T-cell (primary cell): ENCODE data around the gene NR0B2. TPM values are rescaled to one million over a fixed set of nuclear protein-coding genes. Genes with fewer than 3 reads are reported as not detected.

ENCODE experiments used
- ATAC-seq, 4 experiments: fragments of 200-7000 bp in 3 of 4; fragments of 150-1000 bp in 1 of 4; cut with Tn5 transposase; replicated peaks in 1 of 4; 1 replicate in 3 of 4; 2 replicates in 1 of 4; pipeline ENCODE4 v1.10.0; 2021; ENCODE audit warnings: moderate library complexity in 3 of 4, mild to moderate bottlenecking in 2 of 4, moderate number of reproducible peaks in 1 of 4
- CTCF ChIA-PET, 2 donors: fragments of 300-600 bp; sonication (Branson Sonifier 250); formaldehyde crosslinking; loops; one replicate each; lab custom pipeline; 2022; ENCODE audit warnings: antibody characterized with exemption in 2 of 2; lab: Charles Lee
- POLR2A ChIA-PET, 2 donors: fragments of 300-600 bp; sonication (Branson Sonifier 250); formaldehyde crosslinking; loops; one replicate each; lab custom pipeline; 2022; ENCODE audit warnings: antibody characterized with exemption in 2 of 2; lab: Charles Lee
- DNase-seq, 35 experiments: peaks; one replicate each; pipeline versions ENCODE4 v3.0.0 to v3.0.0-alpha.2; 2013 to 2023
- H3K27ac ChIP-seq: one replicate; pipeline ENCODE4 v1.5.1; 2013; ENCODE audit warnings: low read length
- H3K27me3 ChIP-seq, 2 experiments: replicated peaks in 1 of 2; 1 replicate in 1 of 2; 2 replicates in 1 of 2; pipeline versions ENCODE4 v1.6.1 to v1.7.0; 2013; ENCODE audit warnings: low read length in 1 of 2, mixed read lengths in 1 of 2; ENCODE audit not compliant: control insufficient read depth in 2 of 2, insufficient read depth in 2 of 2; ENCODE audit errors: extremely low read depth in 1 of 2
- H3K36me3 ChIP-seq, 2 donors: 1 replicate in 1 of 2; 2 replicates in 1 of 2; pipeline versions ENCODE4 v1.6.1 to v1.7.0; 2013; ENCODE audit warnings: low read length in 1 of 2; ENCODE audit not compliant: control insufficient read depth in 2 of 2, insufficient read depth in 1 of 2; ENCODE audit errors: extremely low read depth in 1 of 2
- H3K4me1 ChIP-seq, 2 experiments: 1 replicate in 1 of 2; 2 replicates in 1 of 2; pipeline versions ENCODE4 v1.6.1 to v1.7.0; 2013; ENCODE audit warnings: low read length in 2 of 2, mixed read lengths in 1 of 2; ENCODE audit not compliant: insufficient read depth in 2 of 2, control insufficient read depth in 1 of 2; ENCODE audit errors: extremely low read depth in 1 of 2
- H3K4me3 ChIP-seq, 2 donors: 1 replicate in 1 of 2; 2 replicates in 1 of 2; pipeline versions ENCODE4 v1.5.1 to v1.7.0; 2013; ENCODE audit warnings: mild to moderate bottlenecking in 2 of 2, low read length in 1 of 2, moderate library complexity in 1 of 2; ENCODE audit not compliant: control insufficient read depth in 1 of 2; ENCODE audit errors: extremely low read depth in 1 of 2
- H3K9me3 ChIP-seq: 2 replicates; pipeline ENCODE4 v1.7.0; 2013
- H3K27ac Mint-ChIP-seq, 2 donors: one replicate each; pipeline ENCODE4 v1.8.0; 2020 to 2021; ENCODE audit warnings: mild to moderate bottlenecking in 2 of 2, mixed read lengths in 2 of 2
- H3K27me3 Mint-ChIP-seq, 2 donors: one replicate each; pipeline ENCODE4 v1.8.0; 2021 to 2022; ENCODE audit warnings: mixed read lengths in 2 of 2
- H3K36me3 Mint-ChIP-seq: one replicate; pipeline ENCODE4 v1.8.0; 2021; ENCODE audit warnings: mixed read lengths
- H3K4me1 Mint-ChIP-seq, 3 donors: one replicate each; pipeline ENCODE4 v1.8.0; 2020 to 2022; ENCODE audit warnings: mixed read lengths in 3 of 3, mild to moderate bottlenecking in 1 of 3
- H3K4me3 Mint-ChIP-seq, 3 donors: one replicate each; pipeline ENCODE4 v1.8.0; 2020 to 2022; ENCODE audit warnings: mild to moderate bottlenecking in 3 of 3, mixed read lengths in 3 of 3, moderate library complexity in 3 of 3
- H3K9me3 Mint-ChIP-seq, 3 donors: one replicate each; pipeline ENCODE4 v1.8.0; 2020 to 2022; ENCODE audit warnings: mixed read lengths in 3 of 3
- WGBS: methylation state at CpG from one replicate; pipeline ENCODE4 v1.1.5; 2013; ENCODE audit warnings: missing lambda C conversion rate; ENCODE audit not compliant: insufficient coverage; 5-methylcytosine and 5-hydroxymethylcytosine counted together
- total RNA-seq, 35 experiments: library from RNA in 6 of 35; stranded (reverse) in 6 of 35; fragments of 120-200 nt in 1 of 35; gene quantifications; one replicate each; pipeline versions ENCODE4 v1.2.1 to v1.2.4 and lab custom pipeline; 2013 to 2026

The NR0B2 gene
- total RNA-seq, 5 donors from 2014 or later (not counting 1 experiment from before 2014, with no cell fraction given) = not detected

- ChIA-PET CTCF (no interaction called here), POLR2A (no interaction called here)
- H3K27me3 ChIP-seq = no peaks in the 10 kb centered on the region
- no peak overlapping the region for H3K27ac ChIP-seq
- H3K36me3 ChIP-seq = peaks cover 6 to 60% of the 10 kb centered on the region in 2 donors
- no peak for ATAC-seq
- Mint-ChIP-seq H3K27me3 (no peaks in the 10 kb centered on the region), H3K4me3 (no peak overlapping the region), H3K27ac (no peak overlapping the region), H3K4me1 (peaks cover 0 to 2% (median 1%) of the 10 kb centered on the region in 3 donors), H3K36me3 (peaks cover 42% of the 10 kb centered on the region), H3K9me3 (no peaks in the 10 kb centered on the region)
- WGBS = 96% methylated on average over 7 of the region's 12 CpGs
- no peak overlapping the region for H3K4me3 ChIP-seq
- DNase-seq = no peak
- H3K4me1 ChIP-seq = peaks cover 0 to 3% of the 10 kb centered on the region in 2 experiments
- no peaks in the 10 kb centered on the region for H3K9me3 ChIP-seq
These were observed 28.9 kb upstream of the NR0B2 start for GRCh38 chr1:26942656-26943055.

GRCh38 chr1:26941311-26941710, 27.5 kb upstream of the NR0B2 start:
- no peak overlapping the region for H3K27ac Mint-ChIP-seq

GRCh38 chr1:26938659-26939025, 24.9 kb upstream of the NR0B2 start:
- no peak overlapping the region for H3K4me3 Mint-ChIP-seq
- no peak overlapping the region for H3K27ac ChIP-seq

More at GRCh38 chr1:26941311-26941710, 27.5 kb upstream of the NR0B2 start:
- Histone ChIP-seq H3K27me3 (no peaks in the 10 kb centered on the region), H3K36me3 (peaks cover 2 to 62% of the 10 kb centered on the region in 2 donors), H3K4me3 (no peak overlapping the region), H3K4me1 (peaks cover 0 to 3% of the 10 kb centered on the region in 2 experiments), H3K9me3 (no peaks in the 10 kb centered on the region), H3K27ac (no peak overlapping the region)
- Mint-ChIP-seq H3K4me3 (no peak overlapping the region), H3K36me3 (peaks cover 37% of the 10 kb centered on the region), H3K4me1 (peaks cover 0 to 2% (median 1%) of the 10 kb centered on the region in 3 donors), H3K9me3 (no peaks in the 10 kb centered on the region), H3K27me3 (no peaks in the 10 kb centered on the region)
- ATAC-seq (no peak), DNase-seq (no peak)
- ChIA-PET CTCF (no interaction called here), POLR2A (no interaction called here)
- 98% methylated on average over 8 of the region's 10 CpGs for WGBS

GRCh38 chr1:26938004-26938658, 24.4 kb upstream of the NR0B2 start:
- Histone ChIP-seq H3K9me3 (no peaks in the 10 kb centered on the region), H3K27ac (no peak overlapping the region), H3K4me3 (no peak overlapping the region), H3K36me3 (peaks cover 0 to 38% of the 10 kb centered on the region in 2 donors), H3K4me1 (peaks cover 0 to 3% of the 10 kb centered on the region in 2 experiments), H3K27me3 (no peaks in the 10 kb centered on the region)
- ATAC-seq = no peak
- Mint-ChIP-seq H3K36me3 (peaks cover 35% of the 10 kb centered on the region), H3K9me3 (no peaks in the 10 kb centered on the region), H3K27me3 (no peaks in the 10 kb centered on the region), H3K4me1 (peaks cover 0 to 3% (median 1%) of the 10 kb centered on the region in 3 donors), H3K27ac (no peak overlapping the region), H3K4me3 (no peak overlapping the region)
- CTCF ChIA-PET = interaction anchor here (0.6 kb wide), 2 partner anchors 16 to 313 kb away, joined by 3 to 7 read pairs; no protein-coding TSS in a partner anchor
- 100% methylated on average over 2 of the region's 4 CpGs for WGBS
- no peak for DNase-seq
- POLR2A ChIA-PET = no interaction called here

More at GRCh38 chr1:26938659-26939025, 24.9 kb upstream of the NR0B2 start:
- H3K4me1 ChIP-seq = peaks cover 0 to 3% of the 10 kb centered on the region in 2 experiments
- H3K27me3 Mint-ChIP-seq = no peaks in the 10 kb centered on the region
- CTCF ChIA-PET = no interaction called here
- H3K9me3 Mint-ChIP-seq = no peaks in the 10 kb centered on the region
- ATAC-seq (no peak), DNase-seq (no peak)
- H3K4me3 ChIP-seq = no peak overlapping the region
- POLR2A ChIA-PET = no interaction called here
- H3K36me3 Mint-ChIP-seq = peaks cover 34% of the 10 kb centered on the region
- no peak overlapping the region for H3K27ac Mint-ChIP-seq
- H3K36me3 ChIP-seq = peaks cover 0 to 43% of the 10 kb centered on the region in 2 donors
- no peaks in the 10 kb centered on the region for H3K27me3 ChIP-seq
- peaks cover 0 to 2% (median 1%) of the 10 kb centered on the region in 3 donors for H3K4me1 Mint-ChIP-seq
- H3K9me3 ChIP-seq = no peaks in the 10 kb centered on the region
- whole genome bisulfite sequencing = 100% methylated on average over 1 of the region's 2 CpGs

- CTCF ChIA-PET = no interaction called here
- no peaks in the 10 kb centered on the region for H3K9me3 Mint-ChIP-seq
- ATAC-seq (no peak), DNase-seq (no peak)
- peaks cover 27% of the 10 kb centered on the region for H3K36me3 Mint-ChIP-seq
- H3K4me1 ChIP-seq = peaks cover 0 to 3% of the 10 kb centered on the region in 2 experiments
- H3K4me3 ChIP-seq = no peak overlapping the region
- POLR2A ChIA-PET = no interaction called here
- H3K4me1 Mint-ChIP-seq = peaks cover 5 to 8% (median 5%) of the 10 kb centered on the region in 3 donors
- no peak overlapping the region for H3K27ac ChIP-seq
- H3K27me3 Mint-ChIP-seq = no peaks in the 10 kb centered on the region
- peaks cover 4 to 26% of the 10 kb centered on the region in 2 donors for H3K36me3 ChIP-seq
- H3K27ac Mint-ChIP-seq = no peak overlapping the region
- H3K9me3 ChIP-seq = no peaks in the 10 kb centered on the region
- no peak overlapping the region for H3K4me3 Mint-ChIP-seq
- no peaks in the 10 kb centered on the region for H3K27me3 ChIP-seq
- WGBS = 100% methylated on average over 2 of the region's 6 CpGs
These were observed 23.0 kb upstream of the NR0B2 start for GRCh38 chr1:26936823-26937222.

- Histone ChIP-seq H3K27me3 (no peaks in the 10 kb centered on the region), H3K4me1 (no peaks in the 10 kb centered on the region), H3K27ac (no peak overlapping the region), H3K36me3 (peaks cover 4 to 42% of the 10 kb centered on the region in 2 donors), H3K4me3 (no peak overlapping the region), H3K9me3 (no peaks in the 10 kb centered on the region)
- H3K36me3 Mint-ChIP-seq = peaks cover 28% of the 10 kb centered on the region
- no CpG with 5 or more reads among the region's 3 CpGs for WGBS
- ChIA-PET POLR2A (interaction anchor here in 1 of 2 donors (0.5 kb wide), 1 partner anchor 157 kb away, joined by 5 read pairs; no protein-coding TSS in a partner anchor), CTCF (no interaction called here)
- no peak overlapping the region for H3K27ac Mint-ChIP-seq
- H3K9me3 Mint-ChIP-seq = no peaks in the 10 kb centered on the region
- no peaks in the 10 kb centered on the region for H3K27me3 Mint-ChIP-seq
- H3K4me3 Mint-ChIP-seq = no peak overlapping the region
- ATAC-seq (no peak), DNase-seq (no peak)
- peaks cover 4 to 6% (median 5%) of the 10 kb centered on the region in 3 donors for H3K4me1 Mint-ChIP-seq
These were observed 18.8 kb upstream of the NR0B2 start for GRCh38 chr1:26932531-26932930.
